PC-3 (cell line): ENCODE data around the gene PKNOX2. TPM values are rescaled to one million over a fixed set of nuclear protein-coding genes. Genes with fewer than 3 reads are reported as not detected.

ENCODE experiments used
- ATAC-seq: fragments of 200-7000 bp; cut with Tn5 transposase; 2 replicates; pipeline ENCODE4 v1.9.1; 2020; ENCODE audit warnings: mild to moderate bottlenecking, moderate library complexity
- BruUV-seq: library from RNA; stranded (reverse); fragments of 400-500 nt; replicated peaks from 2 replicates; lab custom pipeline; 2021; lab: Mats Ljungman, UMichigan
- CTCF ChIA-PET: fragments of 300-600 bp; sonication (Branson Sonifier 250); formaldehyde crosslinking; loops from one replicate; lab custom pipeline; 2022; ENCODE audit warnings: antibody characterized with exemption; lab: Charles Lee
- POLR2A ChIA-PET: fragments of 300-600 bp; sonication (Branson Sonifier 250); formaldehyde crosslinking; loops from one replicate; lab custom pipeline; 2022; ENCODE audit warnings: antibody characterized with exemption; ENCODE audit not compliant: unreplicated experiment; lab: Charles Lee
- DNase-seq: peaks from one replicate; pipeline ENCODE4 v3.0.0-alpha.2; 2015
- H2AFZ ChIP-seq: fragments of 300-600 bp; sonication (generic); 2 replicates; pipeline ENCODE4 v1.6.0; 2016; ENCODE audit warnings: antibody characterized with exemption, low read length
- H3F3A ChIP-seq: fragments of 300-600 bp; sonication (generic); one replicate; pipeline ENCODE4 v1.6.0; 2017; ENCODE audit warnings: antibody characterized with exemption, low read length, control low read depth, mild to moderate bottlenecking; ENCODE audit not compliant: unreplicated experiment
- H3K27ac ChIP-seq: fragments of 300-600 bp; sonication (generic); 2 replicates; pipeline ENCODE4 v1.5.1; 2016; ENCODE audit warnings: mild to moderate bottlenecking, low read length
- H3K27me3 ChIP-seq: fragments of 300-600 bp; sonication (generic); 2 replicates; pipeline ENCODE4 v1.6.1; 2016; ENCODE audit warnings: low read length, mixed read lengths
- H3K36me3 ChIP-seq: fragments of 300-600 bp; sonication (generic); 2 replicates; pipeline ENCODE4 v1.6.1; 2016; ENCODE audit warnings: low read depth, mixed run types, low read length, mixed read lengths
- H3K4me1 ChIP-seq: fragments of 300-600 bp; sonication (generic); 2 replicates; pipeline ENCODE4 v1.5.1; 2016; ENCODE audit warnings: low read length; ENCODE audit not compliant: insufficient read depth
- H3K4me2 ChIP-seq: fragments of 300-600 bp; sonication (generic); 2 replicates; pipeline ENCODE4 v1.6.0; 2016; ENCODE audit warnings: low read length
- H3K4me3 ChIP-seq: fragments of 300-600 bp; sonication (generic); 2 replicates; pipeline ENCODE4 v1.5.1; 2016; ENCODE audit warnings: mild to moderate bottlenecking, low read length, mixed read lengths
- H3K79me2 ChIP-seq: fragments of 300-600 bp; sonication (generic); 2 replicates; pipeline ENCODE4 v1.6.1; 2017; ENCODE audit warnings: low read length, mixed read lengths
- H3K9ac ChIP-seq: fragments of 300-600 bp; sonication (generic); 2 replicates; pipeline ENCODE4 v1.6.0; 2016; ENCODE audit warnings: mild to moderate bottlenecking, low read length
- H3K9me2 ChIP-seq: fragments of 300-600 bp; sonication (generic); replicated peaks from 2 replicates; pipeline ENCODE4 v1.6.1; 2016; ENCODE audit warnings: mixed run types, low read length, mixed read lengths
- H3K9me3 ChIP-seq: fragments of 300-600 bp; sonication (generic); 2 replicates; pipeline ENCODE4 v1.6.1; 2016; ENCODE audit warnings: low read length, mixed read lengths
- H4K20me1 ChIP-seq: fragments of 300-600 bp; sonication (generic); 2 replicates; pipeline ENCODE4 v1.6.1; 2016; ENCODE audit warnings: low read length, mixed read lengths
- EZH2 ChIP-seq: fragments of 300-600 bp; sonication (generic); IDR thresholded peaks from one replicate; pipeline ENCODE4 v1.6.1; 2017; ENCODE audit warnings: antibody characterized with exemption, mild to moderate bottlenecking, low read length; ENCODE audit not compliant: unreplicated experiment
- EZH2phosphoT487 ChIP-seq: fragments of 300-600 bp; sonication (generic); IDR thresholded peaks from 2 replicates; pipeline ENCODE4 v1.6.1; 2018; ENCODE audit warnings: mild to moderate bottlenecking, antibody characterized with exemption, low read length, borderline replicate concordance
- intact Hi-C: fragments of 100-400 bp; cut with micrococcal nuclease; formaldehyde crosslinking; loops from 2 replicates; pipeline ENCODE4 v1.9.0; 2023
- total RNA-seq: library from RNA; depleted of rRNA; stranded (reverse); fragments of >200 nt; gene quantifications from 2 replicates; pipeline ENCODE4 v1.2.3, GENCODE V29; 2014
- TF ChIP-seq, protein P1 (sequence below): fragments of 300-600 bp; sonication (generic); conservative IDR thresholded peaks from 2 replicates; pipeline ENCODE4 v1.5.1; 2017; ENCODE audit warnings: antibody characterized with exemption, low read depth, mild to moderate bottlenecking, low read length

Gene PKNOX2
- total RNA-seq, 1 experiment from 2014 or later, result not detected

GRCh38 chr11:125315079-125315740, 150.7 kb downstream of the PKNOX2 start:
- POLR2A ChIA-PET, result no interaction called here
- no peak overlapping the region for H2AFZ ChIP-seq
- no peak overlapping the region for H3K4me2 ChIP-seq
- no peaks in the 10 kb centered on the region for H4K20me1 ChIP-seq
- no peaks in the 10 kb centered on the region for H3K9me3 ChIP-seq
- no peak overlapping the region for H3K9ac ChIP-seq
- TF ChIP-seq EZH2 (no peak), EZH2phosphoT487 (no peak)
- TF ChIP-seq, protein P1, sequence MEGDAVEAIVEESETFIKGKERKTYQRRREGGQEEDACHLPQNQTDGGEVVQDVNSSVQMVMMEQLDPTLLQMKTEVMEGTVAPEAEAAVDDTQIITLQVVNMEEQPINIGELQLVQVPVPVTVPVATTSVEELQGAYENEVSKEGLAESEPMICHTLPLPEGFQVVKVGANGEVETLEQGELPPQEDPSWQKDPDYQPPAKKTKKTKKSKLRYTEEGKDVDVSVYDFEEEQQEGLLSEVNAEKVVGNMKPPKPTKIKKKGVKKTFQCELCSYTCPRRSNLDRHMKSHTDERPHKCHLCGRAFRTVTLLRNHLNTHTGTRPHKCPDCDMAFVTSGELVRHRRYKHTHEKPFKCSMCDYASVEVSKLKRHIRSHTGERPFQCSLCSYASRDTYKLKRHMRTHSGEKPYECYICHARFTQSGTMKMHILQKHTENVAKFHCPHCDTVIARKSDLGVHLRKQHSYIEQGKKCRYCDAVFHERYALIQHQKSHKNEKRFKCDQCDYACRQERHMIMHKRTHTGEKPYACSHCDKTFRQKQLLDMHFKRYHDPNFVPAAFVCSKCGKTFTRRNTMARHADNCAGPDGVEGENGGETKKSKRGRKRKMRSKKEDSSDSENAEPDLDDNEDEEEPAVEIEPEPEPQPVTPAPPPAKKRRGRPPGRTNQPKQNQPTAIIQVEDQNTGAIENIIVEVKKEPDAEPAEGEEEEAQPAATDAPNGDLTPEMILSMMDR, result no peak
- H3K27ac ChIP-seq, result no peak overlapping the region
- H3K36me3 ChIP-seq, result no peaks in the 10 kb centered on the region
- CTCF ChIA-PET, result no interaction called here
- DNase-seq (no peak), ATAC-seq (no peak)
- H3K4me3 ChIP-seq, result no peak overlapping the region
- no peaks in the 10 kb centered on the region for H3K9me2 ChIP-seq
- no peaks in the 10 kb centered on the region for H3F3A ChIP-seq
- H3K4me1 ChIP-seq, result no peaks in the 10 kb centered on the region
- no TSS peak for BruUV-seq
- H3K27me3 ChIP-seq, result peaks cover 73% of the 10 kb centered on the region
- no peaks in the 10 kb centered on the region for H3K79me2 ChIP-seq
- intact Hi-C loops, result no loop called here

DNA sequence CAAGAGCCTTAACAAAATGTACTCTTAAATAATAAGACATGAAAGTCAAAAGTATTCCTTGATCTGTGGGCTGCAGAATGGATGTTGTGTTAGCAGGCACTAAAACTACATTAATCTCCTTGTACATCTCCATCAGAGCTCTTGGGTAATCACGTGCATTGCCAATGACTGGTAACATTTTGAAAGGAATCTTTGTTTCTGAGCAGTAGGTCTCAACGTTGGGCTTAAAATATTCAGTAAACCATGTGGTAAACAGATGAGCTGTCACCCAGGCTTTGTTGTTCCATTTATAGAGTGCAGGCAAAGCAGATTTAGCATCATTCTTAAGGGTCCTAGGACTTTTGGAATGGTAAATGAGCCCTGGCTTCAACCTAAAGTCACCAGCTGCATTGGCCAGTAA, 152.9 kb downstream of the PKNOX2 start:
- Histone ChIP-seq H3K9me3 (no peaks in the 10 kb centered on the region), H3K27me3 (peaks cover 73% of the 10 kb centered on the region), H3K36me3 (no peaks in the 10 kb centered on the region), H3K9ac (no peak overlapping the region), H3K27ac (no peak overlapping the region), H3K9me2 (no peaks in the 10 kb centered on the region), H3K4me1 (no peaks in the 10 kb centered on the region), H3F3A (no peaks in the 10 kb centered on the region), H3K79me2 (no peaks in the 10 kb centered on the region), H3K4me2 (no peak overlapping the region), H4K20me1 (no peaks in the 10 kb centered on the region), H3K4me3 (no peak overlapping the region), H2AFZ (no peak overlapping the region)
- no peak for DNase-seq
- TF ChIP-seq EZH2, result no peak
- TF ChIP-seq, protein P1, result no peak
- no peak for TF ChIP-seq EZH2phosphoT487
- ChIA-PET CTCF (no interaction called here), POLR2A (no interaction called here)
- intact Hi-C loops, result no loop called here
- ATAC-seq, result no peak
- no TSS peak for BruUV-seq

GRCh38 chr11:125319649-125320048, 155.1 kb downstream of the PKNOX2 start:
- H3K27ac ChIP-seq, result no peak overlapping the region
- H3K4me2 ChIP-seq, result no peak overlapping the region
- CTCF ChIA-PET, result no interaction called here
- no peak overlapping the region for H3K4me3 ChIP-seq
- TF ChIP-seq, protein P1, result no peak
- TF ChIP-seq EZH2phosphoT487 (no peak), EZH2 (no peak)
- DNase-seq (no peak), ATAC-seq (no peak)
- no peaks in the 10 kb centered on the region for H3K4me1 ChIP-seq
- BruUV-seq, result no TSS peak
- H4K20me1 ChIP-seq, result no peaks in the 10 kb centered on the region
- peaks cover 79% of the 10 kb centered on the region for H3K27me3 ChIP-seq
- H3K9ac ChIP-seq, result no peak overlapping the region
- intact Hi-C loops, result no loop called here
- no peaks in the 10 kb centered on the region for H3K9me2 ChIP-seq
- H3K9me3 ChIP-seq, result no peaks in the 10 kb centered on the region
- no peak overlapping the region for H2AFZ ChIP-seq
- POLR2A ChIA-PET, result no interaction called here
- H3K79me2 ChIP-seq, result no peaks in the 10 kb centered on the region
- no peaks in the 10 kb centered on the region for H3F3A ChIP-seq
- no peaks in the 10 kb centered on the region for H3K36me3 ChIP-seq
